ENCODE data around the gene HCFC2.

The HCFC2 gene

GRCh38 chr12:104143002-104143401 lies 78.7 kb downstream of the HCFC2 start:
- DNase-seq, result no peak
- no peaks in the 10 kb centered on the region for H3K27me3 ChIP-seq (ENCODE audit: insufficient read depth, low read depth, severe bottlenecking)
- H3K9me3 ChIP-seq (ENCODE audit: severe bottlenecking), result no peaks in the 10 kb centered on the region
- H3K4me3 ChIP-seq (ENCODE audit: low read depth, low read length), result no peak overlapping the region
- no peak overlapping the region for H3K27ac ChIP-seq
- H3K36me3 ChIP-seq, result no peaks in the 10 kb centered on the region
- TF ChIP-seq, protein P1, sequence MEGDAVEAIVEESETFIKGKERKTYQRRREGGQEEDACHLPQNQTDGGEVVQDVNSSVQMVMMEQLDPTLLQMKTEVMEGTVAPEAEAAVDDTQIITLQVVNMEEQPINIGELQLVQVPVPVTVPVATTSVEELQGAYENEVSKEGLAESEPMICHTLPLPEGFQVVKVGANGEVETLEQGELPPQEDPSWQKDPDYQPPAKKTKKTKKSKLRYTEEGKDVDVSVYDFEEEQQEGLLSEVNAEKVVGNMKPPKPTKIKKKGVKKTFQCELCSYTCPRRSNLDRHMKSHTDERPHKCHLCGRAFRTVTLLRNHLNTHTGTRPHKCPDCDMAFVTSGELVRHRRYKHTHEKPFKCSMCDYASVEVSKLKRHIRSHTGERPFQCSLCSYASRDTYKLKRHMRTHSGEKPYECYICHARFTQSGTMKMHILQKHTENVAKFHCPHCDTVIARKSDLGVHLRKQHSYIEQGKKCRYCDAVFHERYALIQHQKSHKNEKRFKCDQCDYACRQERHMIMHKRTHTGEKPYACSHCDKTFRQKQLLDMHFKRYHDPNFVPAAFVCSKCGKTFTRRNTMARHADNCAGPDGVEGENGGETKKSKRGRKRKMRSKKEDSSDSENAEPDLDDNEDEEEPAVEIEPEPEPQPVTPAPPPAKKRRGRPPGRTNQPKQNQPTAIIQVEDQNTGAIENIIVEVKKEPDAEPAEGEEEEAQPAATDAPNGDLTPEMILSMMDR (IDR thresholded peaks at IDR 0.05; ENCODE audit: low read depth, low read length), result no peak

DNA sequence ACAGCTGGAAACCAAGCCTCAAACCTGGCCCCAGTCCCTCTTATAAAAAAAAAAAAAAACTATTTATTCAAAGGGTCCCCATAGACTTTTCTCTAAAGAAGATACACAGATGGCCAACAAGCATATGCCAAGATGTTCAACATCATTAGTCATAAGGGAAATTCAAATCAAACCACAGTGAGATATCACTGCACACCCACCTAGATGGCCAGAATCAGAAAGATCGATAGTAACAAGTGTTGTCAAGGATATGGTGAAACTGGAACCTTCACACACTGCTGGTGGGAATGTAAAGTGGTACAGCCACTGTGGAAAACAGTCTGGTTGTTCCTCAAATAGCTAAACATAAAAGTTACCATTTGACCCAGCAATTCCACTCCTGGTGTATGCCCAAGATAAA lies 79.6 kb downstream of the HCFC2 start:
- no peaks in the 10 kb centered on the region for H3K27me3 ChIP-seq (ENCODE audit: insufficient read depth, low read depth, severe bottlenecking)
- H3K27ac ChIP-seq, result no peak overlapping the region
- no peak for DNase-seq
- no peak overlapping the region for H3K4me3 ChIP-seq (ENCODE audit: low read depth, low read length)
- H3K36me3 ChIP-seq, result no peaks in the 10 kb centered on the region
- no peaks in the 10 kb centered on the region for H3K9me3 ChIP-seq (ENCODE audit: severe bottlenecking)
- TF ChIP-seq, protein P1 (IDR thresholded peaks at IDR 0.05; ENCODE audit: low read depth, low read length), result no peak

- Histone ChIP-seq H3K27ac (no peak overlapping the region), H3K36me3 (no peaks in the 10 kb centered on the region), H3K4me3 (ENCODE audit: low read depth, low read length) (no peak overlapping the region), H3K27me3 (ENCODE audit: insufficient read depth, low read depth, severe bottlenecking) (no peaks in the 10 kb centered on the region), H3K9me3 (ENCODE audit: severe bottlenecking) (no peaks in the 10 kb centered on the region)
- TF ChIP-seq, protein P1 (IDR thresholded peaks at IDR 0.05; ENCODE audit: low read depth, low read length), result no peak
- DNase-seq, result no peak
These were observed 83.0 kb downstream of the HCFC2 start for GRCh38 chr12:104147346-104147745.

DNA sequence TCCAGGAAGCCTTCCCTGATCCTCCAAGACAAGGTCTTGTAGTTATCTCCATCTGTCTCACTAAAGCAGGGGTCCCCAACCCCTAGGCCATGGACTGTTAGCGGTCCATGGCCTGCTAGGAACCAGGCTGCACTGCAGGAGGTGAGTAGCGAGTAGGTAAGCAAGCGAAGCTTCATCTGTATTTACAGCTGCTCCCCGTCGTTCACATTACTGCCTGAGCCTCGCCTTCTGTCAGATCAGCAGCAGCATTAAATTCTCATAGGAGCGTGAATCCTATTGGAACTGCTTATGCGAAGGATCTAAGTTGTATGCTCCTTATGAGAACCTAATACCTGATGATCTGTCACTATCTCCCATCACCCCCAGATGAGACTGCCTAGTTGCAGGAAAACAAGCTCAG lies 86.1 kb downstream of the HCFC2 start:
- peak; percentile 70 for DNase-seq
- Histone ChIP-seq H3K4me3 (ENCODE audit: low read depth, low read length) (no peak overlapping the region; the same call in 1 of the 2 replicates), H3K27ac (no peak overlapping the region), H3K36me3 (no peaks in the 10 kb centered on the region), H3K9me3 (ENCODE audit: severe bottlenecking) (no peaks in the 10 kb centered on the region), H3K27me3 (ENCODE audit: insufficient read depth, low read depth, severe bottlenecking) (no peaks in the 10 kb centered on the region)
- TF ChIP-seq, protein P1 (IDR thresholded peaks at IDR 0.05; ENCODE audit: low read depth, low read length), result no peak

GRCh38 chr12:104152685-104153241 lies 88.4 kb downstream of the HCFC2 start:
- DNase-seq, result no peak
- no peaks in the 10 kb centered on the region for H3K9me3 ChIP-seq (ENCODE audit: severe bottlenecking)
- no peak overlapping the region for H3K27ac ChIP-seq
- H3K4me3 ChIP-seq (ENCODE audit: low read depth, low read length), result no peak overlapping the region
- no peaks in the 10 kb centered on the region for H3K36me3 ChIP-seq
- TF ChIP-seq, protein P1 (IDR thresholded peaks at IDR 0.05; ENCODE audit: low read depth, low read length), result no peak
- no peaks in the 10 kb centered on the region for H3K27me3 ChIP-seq (ENCODE audit: insufficient read depth, low read depth, severe bottlenecking)

DNA sequence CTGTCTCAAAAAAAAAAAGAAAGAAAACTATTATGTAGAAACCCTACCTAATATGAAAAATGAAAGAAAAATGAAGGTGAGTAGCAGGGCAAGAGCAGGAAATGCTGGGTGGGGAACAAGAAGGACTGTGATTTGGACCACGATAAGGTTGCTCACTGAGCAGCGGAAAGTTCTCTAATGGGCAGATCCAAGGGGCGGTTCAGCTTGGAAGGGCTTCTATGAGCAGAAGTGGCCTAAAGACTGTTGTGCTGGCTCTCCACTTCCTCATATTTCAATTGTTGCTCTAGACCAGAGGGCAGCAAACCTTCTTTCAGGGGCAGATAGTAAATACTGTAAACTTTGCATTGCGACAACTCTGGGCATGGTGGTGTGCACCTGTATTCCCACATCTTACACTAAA lies 90.0 kb downstream of the HCFC2 start:
- TF ChIP-seq, protein P1 (IDR thresholded peaks at IDR 0.05; ENCODE audit: low read depth, low read length), result no peak
- Histone ChIP-seq H3K27me3 (ENCODE audit: insufficient read depth, low read depth, severe bottlenecking) (no peaks in the 10 kb centered on the region), H3K36me3 (no peaks in the 10 kb centered on the region), H3K9me3 (ENCODE audit: severe bottlenecking) (no peaks in the 10 kb centered on the region), H3K27ac (no peak overlapping the region), H3K4me3 (ENCODE audit: low read depth, low read length) (no peak overlapping the region)
- no peak for DNase-seq

All from WERI-Rb-1 (cell line).